Nephron progenitor cell (in vitro differentiated cells): ENCODE measurements around the gene JAZF1.
"Not testable (repeated sequence)": the region's sequence is repeated elsewhere in the genome, so short reads cannot be mapped to it uniquely, and the experiment has no call there.

Experiments used
- DNase-seq: peaks from one replicate; pipeline ENCODE4 v3.0.0; 2021
- H3K27ac Mint-ChIP-seq: 2 replicates; pipeline ENCODE4 v1.8.0; 2021; ENCODE audit warnings: mild to moderate bottlenecking, moderate library complexity, mixed read lengths
- H3K27me3 Mint-ChIP-seq: 2 replicates; pipeline ENCODE4 v1.8.0; 2021; ENCODE audit warnings: mild to moderate bottlenecking, low read depth, mixed read lengths; ENCODE audit not compliant: poor library complexity
- H3K36me3 Mint-ChIP-seq: 2 replicates; pipeline ENCODE4 v1.8.0; 2021; ENCODE audit warnings: low read depth, mixed read lengths
- H3K4me1 Mint-ChIP-seq: 2 replicates; pipeline ENCODE4 v1.8.0; 2021; ENCODE audit warnings: mixed read lengths
- H3K4me3 Mint-ChIP-seq: 2 replicates; pipeline ENCODE4 v1.8.0; 2021; ENCODE audit warnings: mild to moderate bottlenecking, moderate library complexity, mixed read lengths
- H3K9me3 Mint-ChIP-seq: 2 replicates; pipeline ENCODE4 v1.8.0; 2021; ENCODE audit warnings: mild to moderate bottlenecking, moderate library complexity, mixed read lengths
- CTCF ChIP-seq: fragments of 200-600 bp; sonication (generic); IDR thresholded peaks from 2 replicates; pipeline ENCODE4 v1.5.0; 2021; ENCODE audit warnings: antibody characterized with exemption

JAZF1 gene

GRCh38 chr7:27890205-27890849 lies 290.3 kb downstream of the JAZF1 start:
- H3K4me3 Mint-ChIP-seq: no peak overlapping the region

GRCh38 chr7:27889800-27890199 lies 290.8 kb downstream of the JAZF1 start:
- Mint-ChIP-seq H3K9me3 (no peaks in the 10 kb centered on the region), H3K36me3 (no peaks in the 10 kb centered on the region), H3K4me1 (peaks cover 14% of the 10 kb centered on the region), H3K4me3 (no peak overlapping the region), H3K27me3 (peaks cover 7% of the 10 kb centered on the region), H3K27ac (no peak overlapping the region)
- no peak for TF ChIP-seq CTCF
- DNase-seq: no peak

More at GRCh38 chr7:27890205-27890849, 290.3 kb downstream of the JAZF1 start:
- Mint-ChIP-seq H3K27ac (no peak overlapping the region), H3K4me1 (peaks cover 9% of the 10 kb centered on the region), H3K27me3 (peaks cover 7% of the 10 kb centered on the region), H3K36me3 (no peaks in the 10 kb centered on the region), H3K9me3 (no peaks in the 10 kb centered on the region)
- TF ChIP-seq CTCF: no peak
- no peak for DNase-seq

- H3K36me3 Mint-ChIP-seq: no peaks in the 10 kb centered on the region
- no peaks in the 10 kb centered on the region for H3K9me3 Mint-ChIP-seq
- H3K27ac Mint-ChIP-seq: no peak overlapping the region
- H3K4me3 Mint-ChIP-seq: no peak overlapping the region
- TF ChIP-seq CTCF: no peak
- DNase-seq: no peak
- peaks cover 7% of the 10 kb centered on the region for H3K27me3 Mint-ChIP-seq
- peaks cover 22% of the 10 kb centered on the region for H3K4me1 Mint-ChIP-seq
These were observed 291.9 kb downstream of the JAZF1 start for GRCh38 chr7:27888736-27889135.

DNA sequence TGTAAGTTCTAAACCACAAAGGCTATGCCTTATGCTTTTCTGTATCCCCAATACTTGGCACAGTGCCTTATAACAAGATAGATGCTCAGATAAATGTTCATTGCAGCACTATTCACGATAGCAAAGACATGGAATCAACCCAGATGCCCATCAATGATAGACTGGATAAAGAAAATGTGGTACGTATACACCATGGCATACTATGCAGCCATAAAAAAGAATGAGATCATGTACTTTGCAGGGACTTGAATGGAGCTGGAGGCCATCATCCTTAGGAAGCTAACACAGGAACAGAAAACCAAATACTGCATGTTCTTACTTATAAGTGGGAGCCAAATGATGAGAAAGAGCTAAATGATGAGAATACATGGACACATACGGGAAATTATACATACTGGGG lies 293.9 kb downstream of the JAZF1 start:
- not testable (repeated sequence) for H3K36me3 Mint-ChIP-seq, H3K27me3 Mint-ChIP-seq, H3K9me3 Mint-ChIP-seq, H3K27ac Mint-ChIP-seq, H3K4me3 Mint-ChIP-seq, DNase-seq
- H3K4me1 Mint-ChIP-seq: peaks cover 27% of the 10 kb centered on the region

- Mint-ChIP-seq H3K27ac (no peak overlapping the region), H3K4me1 (peaks cover 27% of the 10 kb centered on the region), H3K27me3 (no peaks in the 10 kb centered on the region), H3K36me3 (no peaks in the 10 kb centered on the region), H3K4me3 (no peak overlapping the region), H3K9me3 (no peaks in the 10 kb centered on the region)
- DNase-seq: no peak
- no peak for TF ChIP-seq CTCF
These were observed 294.9 kb downstream of the JAZF1 start for GRCh38 chr7:27885652-27886051.

- no peaks in the 10 kb centered on the region for H3K9me3 Mint-ChIP-seq
- H3K4me3 Mint-ChIP-seq: no peak overlapping the region
- H3K27ac Mint-ChIP-seq: no peak overlapping the region
- no peaks in the 10 kb centered on the region for H3K36me3 Mint-ChIP-seq
- H3K4me1 Mint-ChIP-seq: peaks cover 27% of the 10 kb centered on the region
- no peak for DNase-seq
- no peak for TF ChIP-seq CTCF
- no peaks in the 10 kb centered on the region for H3K27me3 Mint-ChIP-seq
These were observed 296.9 kb downstream of the JAZF1 start for GRCh38 chr7:27883696-27884095.
